NCI-H1092 treated with DMSO at 0.1 percent for 48 hours (cell line): ENCODE data around the gene FAM234A.
A peak's percentile ranks its signal among the peaks of the same experiment; 100 is the strongest.

Experiments
- DNase-seq: peaks from one replicate; lab custom pipeline; 2025; lab: John Stamatoyannopoulos, UW

Gene FAM234A

DNA sequence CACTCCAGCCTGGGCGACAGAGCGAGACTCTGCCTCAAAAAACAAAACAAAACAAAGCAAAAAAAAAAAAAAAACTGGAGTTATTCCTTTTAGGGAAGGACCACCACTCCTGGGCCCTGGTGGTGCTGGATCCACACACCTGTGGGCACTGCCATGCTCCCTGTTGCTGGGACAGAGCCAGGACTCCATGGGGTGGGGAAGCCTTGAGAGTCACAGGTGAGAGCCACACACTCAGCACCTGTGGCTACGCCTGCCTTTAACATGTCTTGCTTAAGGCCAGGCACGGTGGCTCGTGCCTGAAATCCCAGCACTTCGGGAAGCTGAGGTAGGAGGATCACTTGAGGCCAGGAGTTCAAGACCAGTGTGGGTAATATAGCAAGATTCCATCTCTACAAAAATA lies 66.6 kb downstream of the FAM234A start:
- DNase-seq = no peak

DNA sequence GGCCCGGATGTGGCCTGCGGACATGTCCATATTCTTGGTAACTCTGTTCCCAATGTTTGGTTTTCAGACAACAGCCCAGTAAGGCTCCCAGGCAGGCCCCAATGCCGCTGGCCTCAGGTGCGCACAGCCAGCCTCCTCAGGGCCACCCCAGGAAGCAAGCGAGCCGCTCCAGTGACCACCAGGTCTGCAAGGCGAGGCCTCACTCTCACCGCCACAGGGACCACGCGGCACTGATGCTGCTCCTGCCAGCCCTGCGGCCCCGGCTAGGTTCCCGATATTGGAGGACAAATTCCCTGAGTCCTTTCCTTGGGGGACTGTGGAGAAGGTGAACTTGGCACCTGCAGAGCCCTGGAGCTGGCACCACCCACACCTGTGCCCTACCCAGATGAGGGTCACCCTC lies 67.3 kb downstream of the FAM234A start:
- DNase-seq = no peak

DNA sequence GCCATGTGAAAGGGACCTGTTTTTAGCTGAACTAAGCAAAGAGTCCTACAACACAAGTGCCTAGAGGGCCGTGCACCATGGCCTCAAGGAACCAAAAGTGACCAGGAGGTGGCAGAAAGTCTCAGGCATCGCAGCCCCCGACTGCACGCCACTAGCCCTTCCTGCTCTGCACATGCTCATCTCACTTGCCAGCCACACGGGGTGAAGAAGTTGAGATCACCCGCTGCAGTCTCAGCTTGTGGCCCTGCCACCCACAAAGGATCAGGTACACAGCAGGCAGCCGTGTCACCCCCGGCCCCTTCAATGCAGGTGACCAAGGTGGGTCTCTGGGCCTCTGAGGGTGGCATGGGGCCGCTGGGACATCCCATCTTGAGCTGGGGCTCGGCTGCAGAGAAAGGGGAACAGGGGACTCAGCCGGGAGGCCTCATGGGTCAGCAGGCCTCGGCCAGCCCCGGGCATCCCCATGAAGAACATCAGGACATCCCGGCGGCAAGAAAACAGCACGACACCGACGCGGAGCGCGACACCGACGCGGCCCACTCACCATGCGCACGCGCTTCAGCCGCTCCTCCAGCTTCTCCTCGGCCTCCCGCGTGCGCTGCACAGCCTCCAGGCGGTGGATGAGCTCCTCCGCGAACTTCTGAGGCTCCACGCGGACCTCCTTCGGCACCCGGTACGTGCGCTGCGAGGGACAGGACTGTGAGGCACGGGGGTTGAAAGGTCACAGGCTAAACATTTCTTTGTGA lies 69.3 kb downstream of the FAM234A start:
- DNase-seq = no peak

DNA sequence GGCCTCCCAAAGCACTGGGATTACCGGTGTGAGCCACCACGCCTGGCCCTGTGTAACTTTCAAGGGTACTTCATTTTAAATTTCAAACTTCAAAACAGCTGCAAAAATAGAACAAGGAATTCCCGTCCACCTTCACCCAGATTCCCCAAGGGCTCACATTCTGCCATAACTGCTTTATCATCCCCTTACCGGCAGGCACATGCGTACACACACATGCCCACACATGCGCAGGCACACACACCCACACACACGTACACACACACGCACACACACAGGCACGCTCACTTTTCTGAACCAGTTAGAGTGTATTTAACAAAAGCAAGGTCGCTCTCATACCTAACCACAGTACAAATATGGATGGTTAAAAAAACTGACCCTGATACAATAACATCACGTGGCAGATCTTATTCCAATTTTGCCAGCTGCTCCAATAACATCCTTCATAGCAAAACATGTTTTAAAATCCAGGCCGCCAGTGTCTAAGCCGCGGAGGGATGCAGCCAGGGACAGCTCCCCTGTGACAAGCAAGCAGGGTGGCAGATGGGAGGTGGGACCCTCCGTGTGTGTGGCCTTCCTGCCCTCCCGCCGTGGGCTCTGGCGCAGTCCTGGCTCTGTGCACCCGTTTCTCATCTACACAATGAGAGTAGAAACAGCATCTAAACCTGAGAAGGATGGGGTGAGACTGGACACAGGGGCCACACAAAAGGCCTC lies 71.5 kb downstream of the FAM234A start:
- no peak for DNase-seq

DNA sequence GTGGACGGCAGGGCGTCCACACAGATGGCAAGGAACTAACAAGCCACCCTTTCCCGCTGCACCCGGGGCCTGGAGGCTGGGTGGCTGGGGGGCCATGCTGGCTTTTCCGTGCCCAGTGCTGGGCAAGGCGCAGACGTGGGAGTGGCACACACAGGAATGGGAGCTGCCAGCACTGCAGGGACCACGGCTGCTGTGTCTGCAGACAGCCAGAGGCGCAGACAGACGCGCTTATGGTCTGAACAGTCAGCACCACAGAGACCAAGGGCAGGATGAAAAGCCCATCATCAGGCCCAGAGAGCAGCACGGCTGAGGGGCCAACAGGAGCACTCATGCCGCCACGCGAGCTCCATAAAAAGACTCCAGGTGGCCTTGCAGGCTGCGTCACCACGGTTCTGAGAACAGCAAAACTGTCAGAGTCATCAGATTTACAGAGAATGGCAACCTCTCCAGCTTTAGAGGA lies 72.3 kb downstream of the FAM234A start:
- peak; percentile 5 for DNase-seq

DNA sequence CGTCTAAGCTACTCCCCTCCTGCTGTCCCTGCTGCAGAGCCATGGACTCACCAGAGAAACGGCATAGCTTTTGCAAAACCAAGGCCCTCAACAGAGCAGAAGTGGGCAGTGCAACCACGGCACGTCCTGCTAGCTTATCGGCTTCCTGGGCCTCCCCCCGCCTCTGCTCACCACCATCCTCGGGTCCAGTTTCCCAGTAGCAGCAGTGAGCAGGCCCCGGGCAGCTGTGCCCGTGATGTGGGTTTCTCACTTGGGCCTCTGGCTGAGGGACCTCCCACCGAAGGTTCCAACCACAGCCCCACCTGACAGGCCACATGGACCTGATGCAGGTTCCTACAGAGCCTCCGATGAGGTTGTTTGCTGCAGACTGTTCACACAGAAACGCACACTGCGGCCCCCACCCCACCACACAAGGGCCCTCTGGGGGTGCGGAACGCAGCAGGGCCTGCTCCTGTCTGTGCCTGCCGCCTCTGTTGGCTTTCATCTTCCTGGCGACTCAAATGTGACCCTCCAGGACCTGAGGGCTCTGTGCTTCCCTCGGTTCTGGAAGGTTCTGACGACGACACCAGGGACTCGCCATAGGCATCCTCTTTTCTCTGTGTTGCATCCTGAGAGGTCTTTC lies 73.2 kb downstream of the FAM234A start:
- DNase-seq = no peak

DNA sequence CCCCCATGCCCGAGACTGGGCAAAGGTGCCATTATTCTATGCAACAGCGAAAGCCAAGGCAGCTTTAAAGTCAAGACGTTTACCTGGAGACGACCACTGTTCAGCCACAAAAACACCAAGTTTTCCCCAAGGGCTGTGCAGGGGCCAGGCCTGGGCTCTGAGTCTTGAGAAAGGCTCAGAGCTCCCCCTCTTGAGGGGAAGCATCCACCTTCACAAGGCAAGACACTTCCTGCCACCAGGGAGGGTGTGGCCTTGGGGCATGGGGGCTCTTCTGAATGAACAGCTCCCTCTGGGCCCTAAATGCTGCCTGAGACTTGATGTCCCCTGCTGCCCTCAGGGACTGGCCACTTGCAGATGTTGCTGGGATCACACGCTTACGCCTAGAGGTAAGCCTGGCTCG lies 74.9 kb downstream of the FAM234A start:
- DNase-seq = no peak

DNA sequence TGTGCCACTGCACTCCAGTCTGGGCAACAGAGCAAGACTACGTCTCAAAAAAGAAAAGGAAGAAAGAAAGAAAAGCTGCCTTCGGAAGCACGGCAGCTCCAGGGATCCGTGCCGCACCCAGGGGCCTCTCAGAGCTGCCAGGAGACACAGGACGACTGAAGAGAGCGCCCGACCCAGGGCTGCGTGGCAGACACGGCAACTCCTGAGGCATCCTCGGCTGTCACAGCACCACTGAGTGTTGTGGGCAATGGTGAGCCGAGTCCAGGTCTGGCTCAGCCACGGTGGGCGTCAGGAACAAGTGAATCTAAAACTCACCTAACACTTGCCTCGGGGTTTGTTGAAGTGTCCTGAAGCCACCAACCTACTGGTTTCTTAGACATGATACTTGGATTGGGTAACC lies 77.1 kb downstream of the FAM234A start:
- no peak for DNase-seq

DNA sequence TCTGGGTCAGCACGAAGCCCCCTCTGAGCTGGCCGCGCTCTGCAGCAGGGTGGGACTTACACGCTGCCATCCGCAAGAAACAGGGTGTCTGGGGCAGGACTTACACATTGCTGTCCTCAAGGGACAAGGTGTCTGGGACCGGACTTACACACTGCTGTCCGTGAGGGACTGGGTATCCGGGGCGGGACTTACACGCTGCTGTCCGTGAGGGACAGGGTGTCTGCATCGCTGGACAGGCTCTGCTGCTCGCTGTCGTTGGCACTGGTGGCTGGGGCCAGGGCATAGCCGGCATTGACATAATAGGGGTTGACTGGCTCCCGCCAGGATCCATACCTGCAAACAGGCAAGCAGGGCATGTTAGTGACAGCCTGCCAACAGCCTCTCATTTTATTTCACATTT lies 79.7 kb downstream of the FAM234A start:
- DNase-seq = no peak

DNA sequence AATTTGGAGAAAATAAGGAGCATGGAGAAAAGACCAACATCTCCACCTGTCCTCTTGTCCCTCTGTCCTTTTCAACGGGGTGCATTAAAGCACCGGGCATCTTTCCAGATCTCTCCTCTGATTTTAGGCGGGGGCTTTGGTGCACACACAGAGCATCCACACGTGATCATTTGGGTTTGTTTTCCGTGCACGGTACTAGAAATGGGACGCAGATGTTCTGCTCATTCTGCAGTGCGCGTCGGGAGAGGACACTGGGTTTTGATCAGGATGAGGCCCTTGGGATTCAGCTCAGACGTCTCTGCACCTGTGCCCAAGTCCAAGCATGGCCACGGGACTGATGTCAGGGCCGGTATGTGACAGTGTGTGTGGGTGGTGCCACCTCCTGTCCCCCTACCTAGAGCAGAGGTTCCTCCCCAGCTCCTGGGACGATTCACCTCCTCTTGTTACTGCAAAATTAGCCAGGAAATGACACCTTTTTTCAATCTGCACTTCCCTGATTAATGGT lies 80.2 kb downstream of the FAM234A start:
- peak; percentile 87 for DNase-seq
